H9 (cell line): ENCODE results near the gene MAD1L1. TPM values are rescaled to one million over a fixed set of nuclear protein-coding genes. Genes with fewer than 3 reads are reported as not detected.

Experiments used
- DNase-seq: peaks from one replicate; pipeline ENCODE4 v3.0.0-alpha.2; 2017
- H2AFZ ChIP-seq: one replicate; pipeline ENCODE4 v1.6.1; 2013; ENCODE audit warnings: mild to moderate bottlenecking, low read length, control low read depth, moderate library complexity
- H2AK5ac ChIP-seq: 2 replicates; pipeline ENCODE4 v1.6.1; 2013; ENCODE audit warnings: low read length, control low read depth, mixed read lengths; ENCODE audit not compliant: insufficient read length
- H2BK120ac ChIP-seq: one replicate; pipeline ENCODE4 v1.6.1; 2013; ENCODE audit warnings: low read depth, mild to moderate bottlenecking, low read length, control low read depth, inconsistent platforms; ENCODE audit not compliant: poor library complexity, severe bottlenecking
- H2BK12ac ChIP-seq: 2 replicates; pipeline ENCODE4 v1.6.1; 2013; ENCODE audit warnings: low read length, control low read depth, mixed read lengths, low read depth; ENCODE audit not compliant: insufficient read length
- H2BK15ac ChIP-seq: 2 replicates; pipeline ENCODE4 v1.6.1; 2013; ENCODE audit warnings: low read depth, low read length, control low read depth
- H2BK20ac ChIP-seq: one replicate; pipeline ENCODE4 v1.6.1; 2013; ENCODE audit warnings: low read depth, mild to moderate bottlenecking, low read length, control low read depth, inconsistent platforms; ENCODE audit not compliant: poor library complexity, severe bottlenecking
- H2BK5ac ChIP-seq: 2 replicates; pipeline ENCODE4 v1.6.1; 2013; ENCODE audit warnings: low read length, control low read depth, mixed read lengths; ENCODE audit not compliant: insufficient read length
- H3K14ac ChIP-seq: 2 replicates; pipeline ENCODE4 v1.6.1; 2013; ENCODE audit warnings: low read length, control low read depth; ENCODE audit not compliant: insufficient read depth
- H3K18ac ChIP-seq: 2 replicates; pipeline ENCODE4 v1.6.1; 2013; ENCODE audit warnings: low read depth, mild to moderate bottlenecking, mixed read lengths, low read length, control low read depth; ENCODE audit not compliant: insufficient read length
- H3K23ac ChIP-seq: 2 replicates; pipeline ENCODE4 v1.6.1; 2013; ENCODE audit warnings: low read length, control low read depth, mixed read lengths, low read depth; ENCODE audit not compliant: insufficient read length
- H3K23me2 ChIP-seq: 2 replicates; pipeline ENCODE4 v1.6.1; 2013; ENCODE audit warnings: low read depth, mild to moderate bottlenecking, mixed read lengths, low read length, control low read depth; ENCODE audit not compliant: insufficient read length, poor library complexity, severe bottlenecking
- H3K27ac ChIP-seq: 2 replicates; pipeline ENCODE4 v1.5.1; 2013; ENCODE audit warnings: low read length, control low read depth, mixed read lengths, low read depth; ENCODE audit not compliant: insufficient read length
- H3K27me3 ChIP-seq: 2 replicates; pipeline ENCODE4 v1.6.1; 2013; ENCODE audit warnings: low read length, control low read depth, inconsistent platforms; ENCODE audit not compliant: insufficient read depth
- H3K4ac ChIP-seq: 2 replicates; pipeline ENCODE4 v1.6.1; 2013; ENCODE audit warnings: low read depth, mild to moderate bottlenecking, control low read depth, inconsistent platforms, low read length, moderate library complexity
- H3K4me1 ChIP-seq: 2 replicates; pipeline ENCODE4 v1.6.1; 2013; ENCODE audit warnings: low read length, control low read depth, inconsistent platforms; ENCODE audit not compliant: insufficient read depth
- H3K4me2 ChIP-seq: 2 replicates; pipeline ENCODE4 v1.6.1; 2013; ENCODE audit warnings: low read length, control low read depth, mixed read lengths; ENCODE audit not compliant: insufficient read length, insufficient read depth
- H3K56ac ChIP-seq: 2 replicates; pipeline ENCODE4 v1.6.1; 2013; ENCODE audit warnings: low read depth, mild to moderate bottlenecking, mixed read lengths, low read length, control low read depth; ENCODE audit not compliant: insufficient read length
- H3K79me1 ChIP-seq: 2 replicates; pipeline ENCODE4 v1.6.1; 2013; ENCODE audit warnings: low read depth, mild to moderate bottlenecking, moderate library complexity, low read length, control low read depth, inconsistent platforms; ENCODE audit not compliant: insufficient read depth, poor library complexity, severe bottlenecking
- H3K79me2 ChIP-seq: 2 replicates; pipeline ENCODE4 v1.6.1; 2013; ENCODE audit warnings: low read length, control low read depth, inconsistent platforms; ENCODE audit not compliant: insufficient read depth
- H3K9ac ChIP-seq: 2 replicates; pipeline ENCODE4 v1.6.1; 2013; ENCODE audit warnings: low read length, control low read depth, mixed read lengths; ENCODE audit not compliant: insufficient read length; ENCODE audit errors: extremely low read depth
- H3K9me3 ChIP-seq: one replicate; pipeline ENCODE4 v1.6.1; 2013; ENCODE audit warnings: low read depth, low read length, inconsistent platforms; ENCODE audit not compliant: control insufficient read depth
- H3T11ph ChIP-seq: one replicate; pipeline ENCODE4 v1.6.1; 2013; ENCODE audit warnings: mild to moderate bottlenecking, low read length, control low read depth, inconsistent platforms
- H4K20me1 ChIP-seq: one replicate; pipeline ENCODE4 v1.6.1; 2013; ENCODE audit not compliant: control insufficient read depth, insufficient read length, insufficient read depth
- H4K5ac ChIP-seq: 2 replicates; pipeline ENCODE4 v1.6.1; 2013; ENCODE audit warnings: low read depth, mild to moderate bottlenecking, mixed read lengths, low read length, control low read depth; ENCODE audit not compliant: insufficient read length
- H4K8ac ChIP-seq: replicated peaks from 2 replicates; pipeline ENCODE4 v1.6.1; 2013; ENCODE audit warnings: low read length, control low read depth, mixed read lengths, low read depth; ENCODE audit not compliant: insufficient read length
- H4K91ac ChIP-seq: 2 replicates; pipeline ENCODE4 v1.6.1; 2013; ENCODE audit warnings: low read depth, mild to moderate bottlenecking, moderate library complexity, mixed read lengths, low read length, control low read depth; ENCODE audit not compliant: insufficient read length
- H3K27ac Mint-ChIP-seq, 3 experiments: 2 replicates in 2 of 3; 3 replicates in 1 of 3; pipeline ENCODE4 v1.8.0; 2020 to 2021; ENCODE audit warnings: mixed read lengths in 3 of 3, mild to moderate bottlenecking in 1 of 3, moderate library complexity in 1 of 3
- H3K27me3 Mint-ChIP-seq: 2 replicates; pipeline ENCODE4 v1.8.0; 2021; ENCODE audit warnings: low read depth, mild to moderate bottlenecking, moderate library complexity, mixed read lengths
- H3K36me3 Mint-ChIP-seq, 3 experiments: 2 replicates in 2 of 3; 3 replicates in 1 of 3; pipeline ENCODE4 v1.8.0; 2020 to 2021; ENCODE audit warnings: low read depth in 3 of 3, mixed read lengths in 3 of 3; ENCODE audit not compliant: insufficient read depth in 1 of 3
- H3K4me1 Mint-ChIP-seq, 2 experiments: 2 replicates each; pipeline ENCODE4 v1.8.0; 2020; ENCODE audit warnings: mixed read lengths in 2 of 2
- H3K4me3 Mint-ChIP-seq, 2 experiments: 2 replicates in 1 of 2; 3 replicates in 1 of 2; pipeline ENCODE4 v1.8.0; 2020 to 2021; ENCODE audit warnings: mild to moderate bottlenecking in 2 of 2, mixed read lengths in 2 of 2, moderate library complexity in 1 of 2
- H3K9me3 Mint-ChIP-seq, 2 experiments: 2 replicates in 1 of 2; 3 replicates in 1 of 2; pipeline ENCODE4 v1.8.0; 2020; ENCODE audit warnings: mild to moderate bottlenecking in 2 of 2, mixed read lengths in 2 of 2, moderate library complexity in 1 of 2
- CTCF ChIP-seq: fragments of 200-600 bp; sonication (generic); conservative IDR thresholded peaks from 3 replicates; pipeline ENCODE4 v1.8.0; 2021; ENCODE audit warnings: antibody characterized with exemption, mild to moderate bottlenecking
- WGBS: extraction: QIAGEN DNeasy Blood & Tissue Kit; methylation state at CpG from one replicate; pipeline ENCODE4 v1.1.7; 2013; ENCODE audit warnings: missing lambda C conversion rate, low lambda C conversion rate, mixed read lengths; ENCODE audit not compliant: insufficient read length; ENCODE audit errors: extremely low coverage; 5-methylcytosine and 5-hydroxymethylcytosine counted together
- total RNA-seq: library from RNA; stranded (reverse); gene quantifications from 2 replicates; pipeline ENCODE4 v1.2.1, GENCODE V29; 2021

The MAD1L1 gene
- total RNA-seq, 1 experiment from 2014 or later, result 39.0 TPM

- no peak overlapping the region for H3K23ac ChIP-seq
- H2AK5ac ChIP-seq, result no peak overlapping the region
- Mint-ChIP-seq H3K9me3 (0 out of 5 replicates have a peak, but pooled peaks cover 0 to 4% of the 10 kb centered on the region in 2 experiments), H3K4me1 (no peaks in the 10 kb centered on the region), H3K4me3 (no peak overlapping the region), H3K27ac (peak overlapping the region; percentile 30 to 57 (median 40); a peak in 4 of 7 replicates), H3K27me3 (no peaks in the 10 kb centered on the region; the same call in 1 of the 2 replicates), H3K36me3 (peaks cover 7 to 12% (median 9%) of the 10 kb centered on the region in 3 experiments; a peak in 4 of 7 replicates)
- no peak overlapping the region for H3T11ph ChIP-seq
- H2BK15ac ChIP-seq, result no peak overlapping the region
- H3K79me2 ChIP-seq, result no peaks in the 10 kb centered on the region
- H3K4me1 ChIP-seq, result no peaks in the 10 kb centered on the region
- no peak overlapping the region for H2BK120ac ChIP-seq
- no peaks in the 10 kb centered on the region for H3K79me1 ChIP-seq
- H3K56ac ChIP-seq, result no peak overlapping the region
- H3K14ac ChIP-seq, result no peak overlapping the region
- H4K20me1 ChIP-seq, result no peaks in the 10 kb centered on the region
- no peak for DNase-seq
- H3K27ac ChIP-seq, result no peak overlapping the region
- no peak overlapping the region for H2BK20ac ChIP-seq
- H3K4me2 ChIP-seq, result no peak overlapping the region
- H3K9ac ChIP-seq, result no peak overlapping the region
- WGBS, result no CpG with 5 or more reads among the region's 29 CpGs
- no peak overlapping the region for H3K4ac ChIP-seq
- no peak overlapping the region for H4K8ac ChIP-seq
- no peak overlapping the region for H2AFZ ChIP-seq
- no peaks in the 10 kb centered on the region for H3K9me3 ChIP-seq
- no peak for TF ChIP-seq CTCF
- H2BK12ac ChIP-seq, result no peak overlapping the region
- H3K18ac ChIP-seq, result no peak overlapping the region
- no peaks in the 10 kb centered on the region for H3K27me3 ChIP-seq
- H4K91ac ChIP-seq, result no peak overlapping the region
- H3K23me2 ChIP-seq, result peaks cover 4% of the 10 kb centered on the region
- no peak overlapping the region for H2BK5ac ChIP-seq
- no peak overlapping the region for H4K5ac ChIP-seq
Measured at GRCh38 chr7:2010551-2011265, 222.0 kb downstream of the MAD1L1 start.
